MM.1S (cell line): ENCODE measurements around the gene CLEC16A.

Source experiments
- DNase-seq: peaks from one replicate; pipeline ENCODE4 v3.0.0-alpha.2; 2015
- H2AFZ ChIP-seq: fragments of 300-600 bp; sonication (generic); 2 replicates; pipeline ENCODE4 v1.6.0; 2016; ENCODE audit warnings: antibody characterized with exemption, low read length
- H3F3A ChIP-seq: fragments of 300-600 bp; sonication (generic); 2 replicates; pipeline ENCODE4 v1.6.1; 2016; ENCODE audit warnings: mild to moderate bottlenecking, antibody characterized with exemption, low read length, moderate library complexity, mixed read lengths; ENCODE audit not compliant: insufficient read depth
- H3K27ac ChIP-seq: fragments of 300-600 bp; sonication (generic); 2 replicates; pipeline ENCODE4 v1.5.1; 2016; ENCODE audit warnings: mild to moderate bottlenecking, low read length
- H3K27me3 ChIP-seq: fragments of 300-600 bp; sonication (generic); replicated peaks from 2 replicates; pipeline ENCODE4 v1.6.0; 2016; ENCODE audit warnings: low read length; ENCODE audit not compliant: insufficient read depth
- H3K36me3 ChIP-seq: fragments of 300-600 bp; sonication (generic); replicated peaks from 2 replicates; pipeline ENCODE4 v1.6.1; 2016; ENCODE audit warnings: mild to moderate bottlenecking, low read length, mixed read lengths; ENCODE audit not compliant: insufficient read depth
- H3K4me1 ChIP-seq: fragments of 300-600 bp; sonication (generic); 2 replicates; pipeline ENCODE4 v1.6.1; 2016; ENCODE audit warnings: low read length, mixed read lengths
- H3K4me2 ChIP-seq: fragments of 300-600 bp; sonication (generic); 2 replicates; pipeline ENCODE4 v1.6.0; 2016; ENCODE audit warnings: low read depth, low read length
- H3K4me3 ChIP-seq: fragments of 300-600 bp; sonication (generic); 2 replicates; pipeline ENCODE4 v1.5.1; 2016; ENCODE audit warnings: low read length, mixed read lengths
- H3K79me2 ChIP-seq: fragments of 300-600 bp; sonication (generic); 2 replicates; pipeline ENCODE4 v1.6.1; 2016; ENCODE audit warnings: mixed run types, low read length, mixed read lengths
- H3K9ac ChIP-seq: fragments of 300-600 bp; sonication (generic); 2 replicates; pipeline ENCODE4 v1.6.1; 2016; ENCODE audit warnings: low read length, mixed read lengths
- H3K9me2 ChIP-seq: fragments of 300-600 bp; sonication (generic); replicated peaks from 2 replicates; pipeline ENCODE4 v1.6.1; 2016; ENCODE audit warnings: mild to moderate bottlenecking, low read length, mixed read lengths; ENCODE audit not compliant: insufficient read depth
- H3K9me3 ChIP-seq: fragments of 300-600 bp; sonication (generic); replicated peaks from 2 replicates; pipeline ENCODE4 v1.6.1; 2016; ENCODE audit warnings: mild to moderate bottlenecking, low read length, mixed read lengths; ENCODE audit not compliant: insufficient read depth
- H4K20me1 ChIP-seq: fragments of 300-600 bp; sonication (generic); 2 replicates; pipeline ENCODE4 v1.6.1; 2016; ENCODE audit warnings: mild to moderate bottlenecking, low read length, moderate library complexity, mixed read lengths; ENCODE audit not compliant: insufficient read depth
- EZH2 ChIP-seq: fragments of 300-600 bp; sonication (generic); optimal IDR thresholded peaks from 2 replicates; pipeline ENCODE3; 2017; ENCODE audit warnings: low read depth, mild to moderate bottlenecking, antibody characterized with exemption, low read length, mixed read lengths
- EZH2phosphoT487 ChIP-seq: fragments of 300-600 bp; sonication (generic); IDR thresholded peaks from 2 replicates; pipeline ENCODE4 v1.6.1; 2018; ENCODE audit warnings: antibody characterized with exemption, low read length
- TF ChIP-seq, protein P1 (sequence below): fragments of 300-600 bp; sonication (generic); IDR thresholded peaks from 2 replicates; pipeline ENCODE4 v1.5.1; 2016; ENCODE audit warnings: antibody characterized with exemption, low read length, mixed read lengths

CLEC16A gene

DNA sequence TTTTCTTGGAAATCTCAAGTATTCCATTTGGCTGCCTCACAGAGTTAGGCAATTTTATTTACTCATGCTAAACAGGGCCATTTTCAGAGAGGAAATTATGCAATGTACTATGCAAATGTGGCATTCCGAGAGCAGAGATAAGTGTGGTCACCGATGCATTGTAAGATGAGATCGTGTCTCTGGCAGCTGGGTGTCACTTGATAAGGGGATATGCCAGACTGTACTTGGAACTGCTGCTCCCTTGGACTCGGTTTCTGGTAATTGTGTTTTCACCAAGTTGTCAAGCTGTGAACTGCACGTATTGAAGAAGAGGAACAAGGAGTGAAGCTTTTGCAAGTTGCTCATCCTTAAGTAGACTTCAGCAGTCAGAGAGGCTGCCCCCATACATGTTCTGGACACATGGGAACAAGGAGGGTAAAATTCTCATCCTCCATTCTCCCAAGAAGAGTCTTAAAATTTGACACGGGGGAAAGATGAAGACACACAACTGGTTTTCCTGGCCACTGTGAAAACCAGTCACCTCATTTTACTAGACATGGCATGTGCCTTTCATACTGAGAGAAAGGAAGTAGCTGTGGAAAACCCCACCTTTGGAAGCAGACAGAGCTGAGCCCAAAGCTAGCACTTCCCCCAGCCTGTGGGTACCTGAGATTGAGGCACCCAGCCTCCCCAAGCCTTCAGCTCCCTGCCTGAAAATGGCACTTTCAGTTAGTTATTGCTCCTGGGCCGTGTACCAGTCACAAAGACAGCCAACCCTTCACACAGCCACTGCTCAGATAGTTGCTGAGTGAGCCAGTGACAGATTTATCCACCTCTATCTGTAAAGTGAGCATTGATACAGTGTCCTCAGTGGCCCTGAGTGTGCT is 160.9 kb downstream of the CLEC16A start:
- Histone ChIP-seq H3K9me2 (no peaks in the 10 kb centered on the region), H3K9ac (peak overlapping the region; percentile 20; the same call in 1 of the 2 replicates), H3K4me3 (0 out of 2 replicates have a peak overlapping the region, but pooled peaks have one; percentile 6), H3K36me3 (no peaks in the 10 kb centered on the region), H3K4me1 (peaks cover 18% of the 10 kb centered on the region), H3K4me2 (peak overlapping the region; percentile 64), H3F3A (peaks cover 8% of the 10 kb centered on the region), H3K9me3 (no peaks in the 10 kb centered on the region), H2AFZ (no peak overlapping the region), H4K20me1 (no peaks in the 10 kb centered on the region), H3K79me2 (no peaks in the 10 kb centered on the region), H3K27ac (peak overlapping the region; percentile 62; the same call in 1 of the 2 replicates), H3K27me3 (no peaks in the 10 kb centered on the region)
- TF ChIP-seq, protein P1, sequence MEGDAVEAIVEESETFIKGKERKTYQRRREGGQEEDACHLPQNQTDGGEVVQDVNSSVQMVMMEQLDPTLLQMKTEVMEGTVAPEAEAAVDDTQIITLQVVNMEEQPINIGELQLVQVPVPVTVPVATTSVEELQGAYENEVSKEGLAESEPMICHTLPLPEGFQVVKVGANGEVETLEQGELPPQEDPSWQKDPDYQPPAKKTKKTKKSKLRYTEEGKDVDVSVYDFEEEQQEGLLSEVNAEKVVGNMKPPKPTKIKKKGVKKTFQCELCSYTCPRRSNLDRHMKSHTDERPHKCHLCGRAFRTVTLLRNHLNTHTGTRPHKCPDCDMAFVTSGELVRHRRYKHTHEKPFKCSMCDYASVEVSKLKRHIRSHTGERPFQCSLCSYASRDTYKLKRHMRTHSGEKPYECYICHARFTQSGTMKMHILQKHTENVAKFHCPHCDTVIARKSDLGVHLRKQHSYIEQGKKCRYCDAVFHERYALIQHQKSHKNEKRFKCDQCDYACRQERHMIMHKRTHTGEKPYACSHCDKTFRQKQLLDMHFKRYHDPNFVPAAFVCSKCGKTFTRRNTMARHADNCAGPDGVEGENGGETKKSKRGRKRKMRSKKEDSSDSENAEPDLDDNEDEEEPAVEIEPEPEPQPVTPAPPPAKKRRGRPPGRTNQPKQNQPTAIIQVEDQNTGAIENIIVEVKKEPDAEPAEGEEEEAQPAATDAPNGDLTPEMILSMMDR = no peak
- TF ChIP-seq EZH2phosphoT487 = no peak
- no peak for TF ChIP-seq EZH2
- DNase-seq = peak; percentile 73

DNA sequence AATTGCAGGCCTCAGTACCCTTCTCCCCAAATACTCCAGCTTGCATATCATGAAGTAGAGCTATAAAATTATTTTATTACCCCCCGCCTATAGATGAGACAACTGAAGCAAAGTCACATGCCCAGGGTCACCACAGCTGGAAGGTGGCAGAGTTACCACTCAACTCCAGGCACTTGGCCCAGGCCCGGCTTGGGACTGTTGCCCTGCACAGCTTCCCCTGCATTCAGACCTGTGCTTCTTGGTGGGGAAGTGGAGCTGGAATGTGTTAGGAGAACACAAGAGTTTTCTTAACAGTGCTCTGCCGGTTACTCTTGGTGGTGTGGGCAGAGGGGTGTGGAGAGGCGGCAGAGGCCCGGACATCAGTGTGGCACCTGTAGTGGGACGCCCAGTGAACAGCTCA is 162.4 kb downstream of the CLEC16A start:
- H3K9me3 ChIP-seq = no peaks in the 10 kb centered on the region
- no peak overlapping the region for H3K4me2 ChIP-seq
- no peak for TF ChIP-seq EZH2
- no peak for TF ChIP-seq EZH2phosphoT487
- TF ChIP-seq, protein P1 = no peak

DNA sequence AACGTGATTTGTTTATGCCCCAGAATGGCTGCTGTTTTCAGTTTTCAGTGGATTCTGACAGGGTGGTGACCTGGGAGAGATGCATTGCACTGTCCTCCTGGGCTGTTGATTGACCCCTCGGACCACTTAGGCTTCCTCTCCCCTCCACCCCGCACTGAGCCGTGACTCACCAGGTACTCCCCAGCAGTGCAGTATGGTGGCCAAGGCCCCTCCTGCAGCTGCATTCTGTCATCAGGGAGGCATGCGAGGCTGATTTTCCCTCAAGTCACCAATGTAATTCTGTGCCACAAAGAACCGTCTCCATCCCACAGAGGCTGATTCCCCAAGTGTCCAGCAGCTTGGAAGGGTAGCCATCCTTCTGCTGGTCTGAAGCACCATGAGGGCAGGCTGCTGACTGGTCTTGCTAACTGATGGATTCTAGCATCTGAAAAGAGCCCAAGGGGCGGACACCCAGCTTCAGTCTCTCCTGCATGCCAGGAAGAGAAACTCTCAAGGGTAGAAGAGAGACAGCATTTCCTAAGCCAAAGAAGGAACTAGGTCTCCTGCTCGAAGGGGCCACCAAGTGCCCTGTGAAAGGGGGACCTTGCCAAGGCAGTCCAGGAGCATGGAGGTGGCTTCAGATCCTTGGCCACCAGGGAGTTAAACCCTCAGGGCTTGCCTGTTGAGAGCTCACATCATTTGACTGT is 163.6 kb downstream of the CLEC16A start:
- Histone ChIP-seq H4K20me1 (no peaks in the 10 kb centered on the region), H3K36me3 (no peaks in the 10 kb centered on the region), H3K9me3 (no peaks in the 10 kb centered on the region), H3K9me2 (no peaks in the 10 kb centered on the region), H2AFZ (no peak overlapping the region), H3K4me3 (no peak overlapping the region), H3F3A (peaks cover 8% of the 10 kb centered on the region), H3K4me2 (no peak overlapping the region), H3K27ac (no peak overlapping the region), H3K79me2 (no peaks in the 10 kb centered on the region), H3K9ac (no peak overlapping the region), H3K27me3 (no peaks in the 10 kb centered on the region), H3K4me1 (peaks cover 18% of the 10 kb centered on the region)
- TF ChIP-seq, protein P1 = no peak
- no peak for TF ChIP-seq EZH2
- no peak for TF ChIP-seq EZH2phosphoT487
- DNase-seq = no peak

More for the DNA sequence above, 162.4 kb downstream of the CLEC16A start:
- Histone ChIP-seq H3K27ac (no peak overlapping the region), H3K27me3 (no peaks in the 10 kb centered on the region), H3K79me2 (no peaks in the 10 kb centered on the region), H4K20me1 (no peaks in the 10 kb centered on the region), H3K9me2 (no peaks in the 10 kb centered on the region), H2AFZ (no peak overlapping the region), H3K36me3 (no peaks in the 10 kb centered on the region), H3K9ac (no peak overlapping the region), H3K4me3 (no peak overlapping the region), H3F3A (peaks cover 8% of the 10 kb centered on the region), H3K4me1 (peaks cover 18% of the 10 kb centered on the region)
- no peak for DNase-seq
